Fibroblast of pulmonary artery (primary cell): ENCODE data around the gene PLXNA3.

Source experiments
- DNase-seq: peaks from one replicate; pipeline ENCODE4 v3.0.0-alpha.2; 2010; ENCODE audit warnings: low read depth
- H3K4me3 ChIP-seq: replicated peaks from 2 replicates; pipeline ENCODE4 v1.5.1; 2011; ENCODE audit warnings: low read depth, mild to moderate bottlenecking, control low read depth, low read length, moderate library complexity
- TF ChIP-seq, protein P1 (sequence below): IDR thresholded peaks from 2 replicates; pipeline ENCODE4 v1.5.1; 2011; ENCODE audit warnings: mild to moderate bottlenecking, control low read depth, low read length, inconsistent platforms; ENCODE audit errors: missing control alignments

PLXNA3 gene

GRCh38 chrX:154466907-154467306, 8.8 kb downstream of the PLXNA3 start:
- TF ChIP-seq, protein P1, sequence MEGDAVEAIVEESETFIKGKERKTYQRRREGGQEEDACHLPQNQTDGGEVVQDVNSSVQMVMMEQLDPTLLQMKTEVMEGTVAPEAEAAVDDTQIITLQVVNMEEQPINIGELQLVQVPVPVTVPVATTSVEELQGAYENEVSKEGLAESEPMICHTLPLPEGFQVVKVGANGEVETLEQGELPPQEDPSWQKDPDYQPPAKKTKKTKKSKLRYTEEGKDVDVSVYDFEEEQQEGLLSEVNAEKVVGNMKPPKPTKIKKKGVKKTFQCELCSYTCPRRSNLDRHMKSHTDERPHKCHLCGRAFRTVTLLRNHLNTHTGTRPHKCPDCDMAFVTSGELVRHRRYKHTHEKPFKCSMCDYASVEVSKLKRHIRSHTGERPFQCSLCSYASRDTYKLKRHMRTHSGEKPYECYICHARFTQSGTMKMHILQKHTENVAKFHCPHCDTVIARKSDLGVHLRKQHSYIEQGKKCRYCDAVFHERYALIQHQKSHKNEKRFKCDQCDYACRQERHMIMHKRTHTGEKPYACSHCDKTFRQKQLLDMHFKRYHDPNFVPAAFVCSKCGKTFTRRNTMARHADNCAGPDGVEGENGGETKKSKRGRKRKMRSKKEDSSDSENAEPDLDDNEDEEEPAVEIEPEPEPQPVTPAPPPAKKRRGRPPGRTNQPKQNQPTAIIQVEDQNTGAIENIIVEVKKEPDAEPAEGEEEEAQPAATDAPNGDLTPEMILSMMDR, result no peak
- no peak for DNase-seq
- H3K4me3 ChIP-seq, result no peak overlapping the region

- DNase-seq, result no peak
- TF ChIP-seq, protein P1, result no peak
- no peak overlapping the region for H3K4me3 ChIP-seq
Observed at GRCh38 chrX:154467556-154467955, 9.5 kb downstream of the PLXNA3 start.

GRCh38 chrX:154468217-154468616, 10.1 kb downstream of the PLXNA3 start:
- DNase-seq, result no peak
- TF ChIP-seq, protein P1, result no peak
- H3K4me3 ChIP-seq, result no peak overlapping the region

GRCh38 chrX:154469114-154469513, 11.0 kb downstream of the PLXNA3 start:
- DNase-seq, result no peak
- TF ChIP-seq, protein P1, result no peak
- H3K4me3 ChIP-seq, result no peak overlapping the region

DNA sequence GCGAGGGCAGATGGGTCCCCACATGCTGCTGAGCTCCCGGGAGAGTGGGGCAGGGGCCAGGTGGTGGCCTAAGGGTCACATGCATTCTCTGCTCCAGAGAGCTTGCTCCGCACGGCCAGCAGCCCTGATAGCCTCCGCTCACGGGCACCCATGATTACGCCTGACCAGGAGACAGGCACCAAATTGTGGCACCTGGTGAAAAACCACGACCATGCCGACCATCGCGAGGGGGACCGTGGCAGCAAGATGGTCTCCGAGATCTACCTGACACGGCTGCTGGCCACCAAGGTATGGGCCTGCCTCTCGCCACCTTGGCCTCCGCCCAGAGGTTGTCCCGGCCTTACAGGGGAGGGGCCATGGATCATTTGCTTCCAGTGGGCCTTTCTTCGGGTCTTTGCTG, 11.8 kb downstream of the PLXNA3 start:
- DNase-seq, result no peak
- TF ChIP-seq, protein P1, result no peak
- no peak overlapping the region for H3K4me3 ChIP-seq

- H3K4me3 ChIP-seq, result no peak overlapping the region
- TF ChIP-seq, protein P1, result no peak
- DNase-seq, result no peak
Observed at GRCh38 chrX:154470434-154470833, 12.4 kb downstream of the PLXNA3 start.

GRCh38 chrX:154470914-154471568, 13.0 kb downstream of the PLXNA3 start:
- H3K4me3 ChIP-seq, result no peak overlapping the region
- TF ChIP-seq, protein P1, result no peak
- no peak for DNase-seq
